Endothelial cell of umbilical vein (primary cell): Measurements from ENCODE around the gene EFEMP1. TPM values are rescaled to one million over a fixed set of nuclear protein-coding genes. Genes with fewer than 3 reads are reported as not detected.

Experiments
- BruUV-seq: library from RNA; stranded (reverse); fragments of 400-500 nt; replicated peaks from 2 replicates; lab custom pipeline; 2021; lab: Mats Ljungman, UMichigan
- CTCF ChIA-PET: fragments of 300-600, 350-600 bp; sonication (Branson Sonifier 250); formaldehyde crosslinking; loops from one replicate; lab custom pipeline; 2021; ENCODE audit warnings: antibody characterized with exemption, inconsistent platforms; lab: Charles Lee
- POLR2A ChIA-PET: fragments of 300-600, 350-600 bp; sonication (Branson Sonifier 250); formaldehyde crosslinking; loops from one replicate; lab custom pipeline; 2021; ENCODE audit warnings: antibody characterized with exemption, inconsistent platforms; lab: Charles Lee
- DNase-seq: peaks from one replicate; pipeline ENCODE4 v3.0.0-alpha.2; 2011; ENCODE audit warnings: low read depth, low spot score
- FAIRE-seq: peaks from 2 replicates; lab custom pipeline; 2011; peaks lifted over from hg19 to GRCh38; lab: Jason Lieb, UNC
- H2AFZ ChIP-seq: 2 replicates; pipeline ENCODE4 v1.6.0; 2012; ENCODE audit warnings: low read depth, low read length, control low read depth, inconsistent platforms
- H3K27ac ChIP-seq: 2 replicates; pipeline ENCODE4 v1.5.1; 2011; ENCODE audit warnings: low read depth, mild to moderate bottlenecking, control low read depth, low read length, moderate library complexity; ENCODE audit not compliant: insufficient read depth
- H3K27me3 ChIP-seq, 2 experiments: 2 replicates each; pipeline versions ENCODE4 v1.6.0 to v1.6.1; 2011; ENCODE audit warnings: low read length in 2 of 2, mixed read lengths in 1 of 2; ENCODE audit not compliant: control insufficient read depth in 2 of 2, insufficient read depth in 2 of 2
- H3K36me3 ChIP-seq, 2 experiments: 2 replicates in 1 of 2; 3 replicates in 1 of 2; pipeline ENCODE4 v1.5.1; 2011; ENCODE audit warnings: low read length in 2 of 2, mild to moderate bottlenecking in 1 of 2, moderate library complexity in 1 of 2; ENCODE audit not compliant: control insufficient read depth in 2 of 2, insufficient read depth in 2 of 2; ENCODE audit errors: extremely low read depth in 1 of 2
- H3K4me1 ChIP-seq: 3 replicates; pipeline ENCODE4 v1.5.1; 2011; ENCODE audit warnings: mild to moderate bottlenecking, low read length; ENCODE audit not compliant: control insufficient read depth, insufficient read depth; ENCODE audit errors: extremely low read depth
- H3K4me2 ChIP-seq: 2 replicates; pipeline ENCODE4 v1.6.1; 2011; ENCODE audit warnings: low read length, control low read depth, mixed read lengths; ENCODE audit not compliant: insufficient read depth
- H3K4me3 ChIP-seq, 3 experiments: fragments of 200-600 bp in 1 of 3; sonication (generic), shearing (Covaris generic) in 1 of 3; replicated peaks in 1 of 3; 2 replicates each; pipeline ENCODE4 v1.5.1; 2011 to 2016; ENCODE audit warnings: control low read depth in 3 of 3, low read length in 3 of 3, mild to moderate bottlenecking in 2 of 3, inconsistent platforms in 1 of 3, low read depth in 1 of 3, moderate library complexity in 1 of 3; ENCODE audit not compliant: insufficient read depth in 1 of 3
- H3K79me2 ChIP-seq: 2 replicates; pipeline ENCODE4 v1.6.0; 2012; ENCODE audit warnings: low read length, inconsistent platforms; ENCODE audit not compliant: control insufficient read depth, insufficient read depth
- H3K9ac ChIP-seq: replicated peaks from 2 replicates; pipeline ENCODE3; 2011; ENCODE audit warnings: low read length, control low read depth; ENCODE audit not compliant: insufficient read depth; ENCODE audit errors: extremely low read depth
- H3K9me1 ChIP-seq: replicated peaks from 3 replicates; pipeline ENCODE4 v1.6.0; 2011; ENCODE audit warnings: mild to moderate bottlenecking, low read length; ENCODE audit not compliant: control insufficient read depth, insufficient read depth; ENCODE audit errors: extremely low read depth
- H3K9me3 ChIP-seq: replicated peaks from 2 replicates; pipeline ENCODE4 v1.5.1; 2012; ENCODE audit warnings: low read length, inconsistent platforms; ENCODE audit not compliant: control insufficient read depth, insufficient read depth
- H4K20me1 ChIP-seq: replicated peaks from 2 replicates; pipeline ENCODE3; 2011; ENCODE audit warnings: mild to moderate bottlenecking, low read length; ENCODE audit not compliant: control insufficient read depth, insufficient read depth; ENCODE audit errors: extremely low read depth
- EZH2 ChIP-seq: IDR thresholded peaks from 2 replicates; pipeline ENCODE4 v1.6.1; 2012; ENCODE audit warnings: borderline replicate concordance, low read depth, mild to moderate bottlenecking, moderate library complexity, low read length, inconsistent platforms; ENCODE audit not compliant: severe bottlenecking
- FOS ChIP-seq: IDR thresholded peaks from 2 replicates; pipeline ENCODE4 v1.6.1; 2011; ENCODE audit warnings: mild to moderate bottlenecking, low read length, moderate library complexity, borderline replicate concordance; ENCODE audit not compliant: insufficient read depth
- GATA2 ChIP-seq: IDR thresholded peaks from 2 replicates; pipeline ENCODE4 v1.7.0; 2011; ENCODE audit warnings: low read depth, mild to moderate bottlenecking, moderate library complexity, mixed read lengths, low read length; ENCODE audit not compliant: insufficient read length, insufficient read depth
- JUN ChIP-seq: IDR thresholded peaks from 2 replicates; pipeline ENCODE4 v1.6.1; 2011; ENCODE audit warnings: borderline replicate concordance, low read depth; ENCODE audit not compliant: insufficient read length, insufficient read depth
- MYC ChIP-seq: IDR thresholded peaks from one replicate; pipeline ENCODE4 v1.6.1; 2011; ENCODE audit warnings: mild to moderate bottlenecking, low read depth, low read length
- POLR2A ChIP-seq: IDR thresholded peaks from 2 replicates; pipeline ENCODE4 v1.6.1; 2012; ENCODE audit warnings: low read depth, mild to moderate bottlenecking, control low read depth, low read length
- POLR2AphosphoS5 ChIP-seq: IDR thresholded peaks from 2 replicates; pipeline ENCODE4 v1.6.1; 2012; ENCODE audit warnings: low read depth, mild to moderate bottlenecking, control low read depth, low read length, moderate library complexity; ENCODE audit not compliant: insufficient read depth
- dilution Hi-C: fragments of 300-500 bp; cut with MboI; formaldehyde crosslinking; loops from one replicate; pipeline ENCODE4 v1.15.0; 2019; ENCODE audit warnings: low sequenced_read_pairs; ENCODE audit not compliant: extremely low pct_ligation_motif_present
- intact Hi-C: fragments of 100-400 bp; cut with micrococcal nuclease; formaldehyde crosslinking; loops from one replicate; pipeline ENCODE4 v1.10.0; 2022
- polyA plus RNA-seq, 4 experiments: library from polyadenylated mRNA; depleted of rRNA in 3 of 4; stranded (reverse) in 3 of 4; unstranded in 1 of 4; fragments of >200 nt; gene quantifications; 2 replicates each; pipeline versions ENCODE4 v1.2.1 to v1.2.3, GENCODE V29; 2011 to 2012; ENCODE audit warnings: missing spikeins in 1 of 4
- total RNA-seq: library from RNA; stranded (reverse); gene quantifications from 2 replicates; pipeline ENCODE4 v1.2.3, GENCODE V29; 2021
- TF ChIP-seq, protein P1 (sequence below), 2 donors: IDR thresholded peaks; 1 replicate in 1 of 2; 2 replicates in 1 of 2; pipeline ENCODE4 v1.5.1; 2011; ENCODE audit warnings: low read length in 2 of 2, mild to moderate bottlenecking in 2 of 2, moderate library complexity in 2 of 2, control low read depth in 1 of 2, inconsistent platforms in 1 of 2, low read depth in 1 of 2; ENCODE audit not compliant: insufficient read depth in 1 of 2; ENCODE audit errors: extremely low read depth in 1 of 2
- TF ChIP-seq, protein P2 (sequence below): IDR thresholded peaks from 2 replicates; pipeline ENCODE4 v1.6.1; 2011; ENCODE audit not compliant: insufficient read depth, insufficient read length

EFEMP1 gene
- total and polyA plus RNA-seq, 2 donors (not counting 3 experiments of a cell fraction or from before 2014, with no cell fraction given), result 2,981 to 11,813 TPM

DNA sequence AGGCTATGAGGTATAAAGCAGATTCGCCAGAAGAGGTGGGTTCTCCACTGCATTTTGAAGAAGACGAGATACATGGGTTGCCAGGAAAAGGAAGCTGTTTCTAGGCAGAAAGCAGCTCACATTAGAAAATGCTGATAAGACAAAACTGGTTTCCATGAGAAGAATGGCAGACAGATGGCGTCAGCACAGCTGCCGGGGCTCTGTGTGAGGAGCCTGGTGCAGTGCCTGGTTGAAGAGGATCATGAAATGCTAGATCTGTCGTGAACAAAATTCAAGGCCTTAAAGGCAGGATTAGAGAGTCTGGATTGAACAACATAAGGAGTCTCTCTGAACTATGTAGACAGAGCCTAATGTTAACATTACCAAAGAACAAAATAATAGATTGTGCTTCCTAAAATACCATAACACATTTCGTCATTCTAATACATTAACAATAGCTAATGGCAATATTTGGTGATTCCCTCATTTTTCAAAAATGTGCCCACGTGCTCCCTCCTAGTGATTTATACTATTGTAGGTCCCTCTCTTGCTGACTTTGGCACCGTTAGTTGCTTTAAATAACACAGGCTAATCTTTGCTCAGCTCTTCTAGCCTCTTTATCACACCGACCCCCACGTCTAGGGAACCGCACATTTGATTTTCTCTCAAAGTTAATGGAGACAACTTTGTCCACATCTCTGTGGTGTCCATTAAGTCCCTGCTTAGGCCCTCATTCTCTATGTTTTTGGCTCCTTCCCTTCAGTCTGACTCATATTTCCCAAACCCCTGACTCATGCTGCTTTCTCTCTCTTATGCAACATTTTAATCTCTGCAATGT is 38.2 kb downstream of the EFEMP1 start:
- Histone ChIP-seq H3K79me2 (peaks cover 93% of the 10 kb centered on the region), H3K4me3 (no peak overlapping the region), H3K36me3 (peaks cover 28 to 69% of the 10 kb centered on the region in 2 experiments), H3K27ac (peak overlapping the region; percentile 97), H3K9ac (peak overlapping the region; percentile 64), H4K20me1 (peaks cover 10% of the 10 kb centered on the region), H3K9me1 (no peaks in the 10 kb centered on the region), H3K4me2 (peak overlapping the region; percentile 67), H3K4me1 (peaks cover 96% of the 10 kb centered on the region), H3K27me3 (no peaks in the 10 kb centered on the region), H2AFZ (no peak overlapping the region), H3K9me3 (no peaks in the 10 kb centered on the region)
- TSS peak; percentile 70 for BruUV-seq
- DNase-seq (peak; percentile 95), FAIRE-seq (peak; percentile 56)
- TF ChIP-seq MYC (no peak), GATA2 (peak; percentile 37), POLR2AphosphoS5 (peak; percentile 64), JUN (peak; percentile 94), FOS (peak; percentile 96), EZH2 (no peak), POLR2A (peak; percentile 88)
- TF ChIP-seq, protein P1, sequence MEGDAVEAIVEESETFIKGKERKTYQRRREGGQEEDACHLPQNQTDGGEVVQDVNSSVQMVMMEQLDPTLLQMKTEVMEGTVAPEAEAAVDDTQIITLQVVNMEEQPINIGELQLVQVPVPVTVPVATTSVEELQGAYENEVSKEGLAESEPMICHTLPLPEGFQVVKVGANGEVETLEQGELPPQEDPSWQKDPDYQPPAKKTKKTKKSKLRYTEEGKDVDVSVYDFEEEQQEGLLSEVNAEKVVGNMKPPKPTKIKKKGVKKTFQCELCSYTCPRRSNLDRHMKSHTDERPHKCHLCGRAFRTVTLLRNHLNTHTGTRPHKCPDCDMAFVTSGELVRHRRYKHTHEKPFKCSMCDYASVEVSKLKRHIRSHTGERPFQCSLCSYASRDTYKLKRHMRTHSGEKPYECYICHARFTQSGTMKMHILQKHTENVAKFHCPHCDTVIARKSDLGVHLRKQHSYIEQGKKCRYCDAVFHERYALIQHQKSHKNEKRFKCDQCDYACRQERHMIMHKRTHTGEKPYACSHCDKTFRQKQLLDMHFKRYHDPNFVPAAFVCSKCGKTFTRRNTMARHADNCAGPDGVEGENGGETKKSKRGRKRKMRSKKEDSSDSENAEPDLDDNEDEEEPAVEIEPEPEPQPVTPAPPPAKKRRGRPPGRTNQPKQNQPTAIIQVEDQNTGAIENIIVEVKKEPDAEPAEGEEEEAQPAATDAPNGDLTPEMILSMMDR (IDR thresholded peaks at IDR 0.05; ENCODE audit: extremely low read depth in 1 of 2, insufficient read depth in 1 of 2, low read depth in 1 of 2, low read length in 2 of 2), result no peak
- TF ChIP-seq, protein P2, sequence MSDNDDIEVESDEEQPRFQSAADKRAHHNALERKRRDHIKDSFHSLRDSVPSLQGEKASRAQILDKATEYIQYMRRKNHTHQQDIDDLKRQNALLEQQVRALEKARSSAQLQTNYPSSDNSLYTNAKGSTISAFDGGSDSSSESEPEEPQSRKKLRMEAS, result peak; percentile 31
- POLR2A ChIA-PET, result no interaction called here
- intact Hi-C loops, result loop anchor here (1.0 to 5.0 kb wide), 5 partner anchors 22 to 247 kb away; partner anchors contain the start of gene EFEMP1
- dilution Hi-C loops, result loop anchor here (25.0 kb wide), 1 partner anchor 102 kb away; no protein-coding TSS in a partner anchor
- CTCF ChIA-PET, result interaction anchor here (0.6 to 2.0 kb wide), 7 partner anchors 14 to 151 kb away, joined by 3 to 7 read pairs (median 3); no protein-coding TSS in a partner anchor
